GM21786 (cell line): ENCODE data around the gene BOLA2B.
A peak's percentile ranks its signal among the peaks of the same experiment; 100 is the strongest.
"Not testable (repeated sequence)": the region's sequence is repeated elsewhere in the genome, so short reads cannot be mapped to it uniquely, and the experiment has no call there.

Experiments used
- ATAC-seq: cut with Tn5 transposase; IDR thresholded peaks from one replicate; pipeline ENCODE4 v1.9.1; 2021; ENCODE audit not compliant: unreplicated experiment

Gene BOLA2B

GRCh38 chr16:30193615-30194014 is at the start of gene BOLA2B, which contains the start of gene SLX1A:
Gene BOLA2B, minus strand, starts transcription at chr16:30193666. Its CDS starts 71 bp downstream, at chr16:30193595.
Gene SLX1A, plus strand, starts transcription at chr16:30193875. Its CDS starts 210 bp downstream, at chr16:30194085.
- ATAC-seq: peak; percentile 90

GRCh38 chr16:30217082-30217481 is 23.6 kb upstream of the BOLA2B start:
- not testable (repeated sequence) for ATAC-seq

GRCh38 chr16:30211414-30211813 is 17.9 kb upstream of the BOLA2B start:
- ATAC-seq: not testable (repeated sequence)

DNA sequence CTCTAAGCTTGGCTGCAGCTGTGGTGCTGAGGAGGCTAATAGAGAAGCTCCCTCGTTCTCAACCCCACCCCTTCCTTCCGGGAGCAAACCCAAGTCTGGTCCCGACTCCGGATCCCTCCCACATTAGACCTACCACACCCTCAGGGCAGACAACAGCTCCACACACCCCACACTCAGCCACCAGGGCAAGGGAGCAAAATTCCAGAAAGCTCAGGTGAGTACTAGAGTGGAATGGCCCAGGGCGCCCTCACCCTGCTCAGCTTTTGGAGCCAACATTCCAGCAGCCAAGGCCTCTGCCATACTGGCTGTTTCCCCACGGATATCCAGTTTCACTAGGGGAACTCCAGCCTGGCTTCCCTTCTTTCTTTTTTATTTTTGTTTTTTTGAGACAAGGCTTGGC is 15.6 kb upstream of the BOLA2B start:
- not testable (repeated sequence) for ATAC-seq

- not testable (repeated sequence) for ATAC-seq
Measured at GRCh38 chr16:30207063-30207704, 13.7 kb upstream of the BOLA2B start.

GRCh38 chr16:30206252-30206651 is 12.8 kb upstream of the BOLA2B start:
- not testable (repeated sequence) for ATAC-seq

GRCh38 chr16:30205541-30206236 is 12.2 kb upstream of the BOLA2B start:
- ATAC-seq: not testable (repeated sequence)

DNA sequence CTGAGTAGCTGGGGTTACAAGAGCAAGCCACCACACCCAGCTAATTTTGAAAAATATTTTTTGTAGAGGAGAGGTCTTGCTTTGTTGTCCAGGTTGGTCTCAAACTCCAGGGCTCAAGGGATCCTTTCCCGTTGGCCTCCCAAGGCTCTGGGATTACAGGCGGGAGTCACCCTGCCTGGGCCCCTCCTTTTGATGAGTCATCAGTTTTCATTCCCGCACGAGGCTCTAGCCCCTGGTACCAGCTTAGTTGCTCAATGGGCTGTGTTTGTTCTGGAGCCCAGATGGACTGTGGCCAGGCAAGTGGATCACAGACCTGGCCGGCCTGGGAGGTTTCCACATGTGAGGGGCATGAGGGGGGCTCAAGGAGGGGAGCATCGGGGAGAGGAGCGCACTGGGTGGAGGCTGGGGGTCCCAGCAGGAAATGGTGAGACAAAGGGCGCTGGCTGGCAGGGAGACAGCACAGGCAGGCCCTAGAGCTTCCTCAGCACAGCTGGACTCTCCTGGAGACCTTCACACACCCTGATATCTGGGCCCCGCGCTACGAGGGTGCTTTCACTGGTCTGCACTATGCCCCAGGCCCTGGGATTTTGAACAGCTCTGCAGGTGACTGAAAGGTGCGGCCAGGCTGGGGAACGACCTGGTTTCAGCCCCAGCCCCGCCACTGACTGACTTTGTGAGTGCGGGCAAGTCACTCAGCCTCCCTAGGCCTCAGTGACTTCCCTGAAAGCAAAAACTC is 6.3 kb upstream of the BOLA2B start:
- not testable (repeated sequence) for ATAC-seq

DNA sequence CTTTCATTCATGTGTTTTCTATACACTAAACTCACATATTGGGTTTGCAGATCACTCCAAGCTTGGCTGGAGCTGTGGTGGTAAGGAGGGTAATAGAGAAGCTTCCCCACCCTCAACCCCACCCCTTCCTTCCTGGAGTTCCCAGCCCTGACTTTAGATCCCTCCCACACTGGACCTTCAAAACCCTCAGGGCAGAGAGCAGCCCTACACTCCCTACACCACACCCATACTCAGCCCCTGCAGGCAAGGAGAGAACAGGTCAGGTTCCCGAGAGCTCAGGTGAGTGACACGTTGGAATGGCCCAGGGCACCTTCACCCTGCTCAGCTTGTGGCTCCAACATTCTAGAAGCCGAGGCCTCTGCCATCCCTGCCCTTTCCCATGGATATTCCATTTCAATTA is 5.6 kb upstream of the BOLA2B start, which contains the start of gene SULT1A3:
TSS of gene SULT1A3 (plus strand) at position 207 of the 400 bp plus-strand sequence. CDS start 1,474 bp downstream, outside the sequence.
- not testable (repeated sequence) for ATAC-seq

GRCh38 chr16:30197001-30197400 is 3.5 kb upstream of the BOLA2B start:
- ATAC-seq: not testable (repeated sequence)

DNA sequence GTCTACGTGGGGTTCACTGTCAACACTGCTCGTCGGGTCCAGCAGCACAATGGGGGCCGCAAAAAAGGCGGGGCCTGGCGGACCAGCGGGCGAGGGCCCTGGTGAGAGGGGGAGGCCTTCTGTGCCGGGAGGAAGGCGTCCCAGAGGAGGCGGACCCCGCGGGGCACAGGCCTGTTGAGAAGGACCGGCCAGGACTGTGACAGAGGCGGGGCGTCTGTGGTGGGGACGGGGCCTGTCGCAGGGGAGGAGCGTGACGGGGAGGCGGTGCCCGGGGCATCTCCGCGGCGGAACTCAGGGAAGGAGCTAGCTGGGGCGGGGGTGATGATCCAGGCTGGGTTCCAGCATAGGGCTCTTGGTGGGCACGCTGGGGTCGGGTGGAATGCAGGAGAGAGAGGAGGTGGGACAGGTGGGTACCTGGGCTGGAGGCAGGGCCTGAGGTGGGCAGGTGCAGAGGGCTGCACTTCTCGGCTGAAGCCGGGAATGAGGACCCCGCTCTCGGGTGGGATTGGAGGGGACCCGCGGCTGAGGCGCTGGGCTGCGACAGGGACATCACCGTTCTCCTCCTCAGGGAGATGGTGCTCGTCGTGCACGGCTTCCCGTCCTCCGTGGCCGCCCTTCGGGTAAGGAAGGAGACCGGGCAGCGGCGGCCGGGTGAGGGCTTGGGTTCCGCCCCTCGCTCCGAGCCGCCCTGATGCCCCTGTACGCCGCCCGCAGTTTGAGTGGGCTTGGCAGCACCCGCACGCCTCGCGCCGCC is 883 bp upstream of the BOLA2B start:
- ATAC-seq: peak; percentile 42

GRCh38 chr16:30193098-30193497 is 368 bp downstream of the BOLA2B start:
- peak; percentile 8 for ATAC-seq

- not testable (repeated sequence) for ATAC-seq
Measured at GRCh38 chr16:30191158-30191557, 2.3 kb downstream of the BOLA2B start.

- no peak for ATAC-seq
Measured at GRCh38 chr16:30187971-30188561, 5.4 kb downstream of the BOLA2B start.

- ATAC-seq: no peak
Measured at GRCh38 chr16:30187556-30187865, 6.0 kb downstream of the BOLA2B start.

DNA sequence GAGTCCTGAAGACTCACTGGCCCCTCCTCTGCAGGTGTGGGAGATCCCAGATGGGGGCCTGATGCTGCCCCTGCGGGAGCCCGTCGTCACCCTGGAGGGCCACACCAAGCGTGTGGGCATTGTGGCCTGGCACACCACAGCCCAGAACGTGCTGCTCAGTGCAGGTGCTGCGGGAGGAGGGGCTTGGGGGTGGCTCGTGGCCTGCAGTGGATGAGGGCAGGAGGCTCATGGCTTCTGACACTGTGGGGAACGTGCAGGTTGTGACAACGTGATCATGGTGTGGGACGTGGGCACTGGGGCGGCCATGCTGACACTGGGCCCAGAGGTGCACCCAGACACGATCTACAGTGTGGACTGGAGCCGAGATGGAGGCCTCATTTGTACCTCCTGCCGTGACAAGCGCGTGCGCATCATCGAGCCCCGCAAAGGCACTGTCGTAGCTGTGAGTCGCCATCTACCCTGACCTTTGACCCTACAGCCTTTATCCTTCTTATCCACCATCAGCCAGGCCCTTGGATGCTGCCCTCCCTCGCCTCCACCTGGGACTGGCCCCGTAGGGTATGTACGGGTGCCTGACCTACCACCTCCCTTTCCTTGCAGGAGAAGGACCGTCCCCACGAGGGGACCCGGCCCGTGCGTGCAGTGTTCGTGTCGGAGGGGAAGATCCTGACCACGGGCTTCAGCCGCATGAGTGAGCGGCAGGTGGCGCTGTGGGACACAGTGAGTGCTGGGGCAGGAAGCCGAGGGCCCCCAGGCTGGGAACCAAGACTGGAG is 6.5 kb downstream of the BOLA2B start:
- ATAC-seq: no peak

- no peak for ATAC-seq
Measured at GRCh38 chr16:30186444-30186781, 7.1 kb downstream of the BOLA2B start.

- peak; percentile 41 for ATAC-seq
Measured at GRCh38 chr16:30185683-30186421, 7.6 kb downstream of the BOLA2B start.
